ENCODE results near the gene E2F4. TPM values are rescaled to one million over a fixed set of nuclear protein-coding genes. Genes with fewer than 3 reads are reported as not detected.

Gene E2F4
- total RNA-seq, 1 donor from 2014 or later, result 85.7 TPM

GRCh38 chr16:67190448-67191399, 1.2 kb upstream of the E2F4 start:
- no peak for DNase-seq (ENCODE audit: low spot score)

DNA sequence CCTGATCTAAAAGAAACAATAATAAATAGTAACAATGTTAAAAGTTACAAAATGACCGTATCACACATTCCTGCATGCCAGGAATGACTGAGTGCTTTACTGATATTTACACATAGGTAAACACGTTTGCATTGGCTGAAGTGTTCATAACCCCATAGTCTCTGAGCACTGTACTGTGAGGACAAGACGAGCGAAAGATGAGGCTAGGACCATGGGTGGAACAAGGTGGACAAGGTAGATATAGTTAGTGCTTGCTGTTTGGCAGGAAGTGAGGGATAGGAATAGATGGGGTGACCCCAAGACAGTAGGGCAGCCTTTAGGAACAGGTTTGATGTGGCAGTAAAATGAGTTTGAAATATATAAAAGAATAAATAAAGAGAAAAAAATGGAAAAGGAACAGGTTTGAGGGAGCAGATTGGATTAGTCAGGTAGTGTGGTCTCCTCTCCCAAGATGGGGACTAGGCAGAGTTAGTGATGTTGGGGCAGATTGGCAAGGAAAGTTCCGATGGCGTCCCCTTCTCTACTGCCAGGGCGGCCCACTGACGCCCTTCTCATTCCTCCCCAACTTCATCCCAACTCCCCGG, 452 bp upstream of the E2F4 start:
- no peak for DNase-seq (ENCODE audit: low spot score)

DNA sequence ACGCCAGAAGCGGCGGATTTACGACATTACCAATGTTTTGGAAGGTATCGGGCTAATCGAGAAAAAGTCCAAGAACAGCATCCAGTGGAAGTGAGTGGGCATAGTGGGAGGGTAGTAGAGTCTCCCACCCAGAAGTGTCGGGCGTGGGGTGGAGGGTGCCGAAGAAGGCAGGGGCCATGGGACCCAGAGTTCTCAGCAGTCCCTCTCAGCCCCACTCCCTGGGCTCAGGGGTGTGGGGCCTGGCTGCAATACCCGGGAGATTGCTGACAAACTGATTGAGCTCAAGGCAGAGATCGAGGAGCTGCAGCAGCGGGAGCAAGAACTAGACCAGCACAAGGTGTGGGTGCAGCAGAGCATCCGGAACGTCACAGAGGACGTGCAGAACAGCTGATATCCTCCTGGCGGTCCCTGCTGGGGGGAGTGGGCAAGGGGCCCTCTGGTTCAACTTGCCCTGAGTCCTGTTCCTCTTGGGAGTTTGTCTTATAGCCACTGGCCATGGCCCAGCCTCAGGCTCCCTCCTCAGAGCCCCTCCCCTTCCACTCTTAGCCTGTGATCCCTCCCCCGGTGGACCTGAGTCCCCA, 916 bp downstream of the E2F4 start:
- no peak for DNase-seq (ENCODE audit: low spot score)

DNA sequence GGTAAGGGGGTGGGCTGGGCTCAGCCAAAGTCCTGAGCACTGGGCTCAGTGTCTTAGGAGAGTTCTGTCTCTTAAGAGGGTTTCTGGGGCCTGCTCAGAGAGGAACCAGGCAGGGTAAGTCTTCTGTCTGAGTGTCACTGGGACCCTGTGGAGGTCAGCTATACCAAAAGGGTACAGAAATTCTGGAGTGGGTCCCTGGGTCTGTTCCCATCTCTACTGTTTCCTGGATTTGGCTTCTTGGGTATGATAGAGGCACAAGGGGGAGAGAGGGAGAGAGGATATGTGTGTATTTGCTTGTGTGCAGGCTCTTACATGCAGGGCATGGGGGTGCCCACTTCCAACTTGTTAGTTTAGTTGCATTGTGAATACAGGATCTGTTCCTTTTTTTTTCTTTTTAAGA, 1.6 kb downstream of the E2F4 start:
- DNase-seq (ENCODE audit: low spot score), result no peak

DNA sequence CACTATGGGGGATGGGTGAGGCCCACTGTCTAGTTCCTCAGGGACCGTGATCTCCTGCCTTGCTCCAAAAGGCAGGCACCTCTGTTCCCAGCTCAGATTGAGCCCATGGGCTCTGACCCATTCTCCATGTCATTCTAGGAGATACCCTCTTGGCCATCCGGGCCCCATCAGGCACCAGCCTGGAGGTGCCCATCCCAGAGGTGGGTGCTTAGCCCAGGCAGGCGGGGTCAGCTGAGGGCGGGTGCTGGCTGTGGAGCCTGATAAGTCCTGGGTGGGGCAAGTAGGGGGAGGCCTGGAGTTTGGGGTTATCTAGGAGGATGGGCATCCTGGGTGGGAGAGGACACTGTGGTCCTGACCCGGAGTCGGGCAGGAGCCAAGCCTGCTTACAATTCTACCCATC, 2.3 kb downstream of the E2F4 start:
- DNase-seq (ENCODE audit: low spot score), result no peak

GRCh38 chr16:67195676-67196075, 3.7 kb downstream of the E2F4 start:
- no peak for DNase-seq (ENCODE audit: low spot score)

GRCh38 chr16:67196881-67197280, 4.9 kb downstream of the E2F4 start:
- DNase-seq (ENCODE audit: low spot score), result no peak

DNA sequence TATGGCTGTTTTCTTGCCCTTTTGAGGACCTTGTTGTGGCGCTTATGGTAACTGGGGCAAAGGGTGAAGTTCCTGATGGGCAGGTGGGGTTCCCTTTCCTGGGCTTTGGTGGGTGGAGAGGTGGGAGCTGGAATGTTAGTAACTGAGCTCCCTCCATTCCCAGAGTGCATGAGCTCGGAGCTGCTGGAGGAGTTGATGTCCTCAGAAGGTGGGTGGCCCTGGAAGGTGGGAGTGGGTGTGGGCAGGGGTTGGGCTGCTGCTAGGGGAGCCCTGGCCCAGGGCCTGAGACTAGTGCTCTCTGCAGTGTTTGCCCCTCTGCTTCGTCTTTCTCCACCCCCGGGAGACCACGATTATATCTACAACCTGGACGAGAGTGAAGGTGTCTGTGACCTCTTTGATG, 5.7 kb downstream of the E2F4 start:
- DNase-seq (ENCODE audit: low spot score), result no peak

- DNase-seq (ENCODE audit: low spot score), result no peak
These were observed 6.3 kb downstream of the E2F4 start for GRCh38 chr16:67198238-67198734.

DNA sequence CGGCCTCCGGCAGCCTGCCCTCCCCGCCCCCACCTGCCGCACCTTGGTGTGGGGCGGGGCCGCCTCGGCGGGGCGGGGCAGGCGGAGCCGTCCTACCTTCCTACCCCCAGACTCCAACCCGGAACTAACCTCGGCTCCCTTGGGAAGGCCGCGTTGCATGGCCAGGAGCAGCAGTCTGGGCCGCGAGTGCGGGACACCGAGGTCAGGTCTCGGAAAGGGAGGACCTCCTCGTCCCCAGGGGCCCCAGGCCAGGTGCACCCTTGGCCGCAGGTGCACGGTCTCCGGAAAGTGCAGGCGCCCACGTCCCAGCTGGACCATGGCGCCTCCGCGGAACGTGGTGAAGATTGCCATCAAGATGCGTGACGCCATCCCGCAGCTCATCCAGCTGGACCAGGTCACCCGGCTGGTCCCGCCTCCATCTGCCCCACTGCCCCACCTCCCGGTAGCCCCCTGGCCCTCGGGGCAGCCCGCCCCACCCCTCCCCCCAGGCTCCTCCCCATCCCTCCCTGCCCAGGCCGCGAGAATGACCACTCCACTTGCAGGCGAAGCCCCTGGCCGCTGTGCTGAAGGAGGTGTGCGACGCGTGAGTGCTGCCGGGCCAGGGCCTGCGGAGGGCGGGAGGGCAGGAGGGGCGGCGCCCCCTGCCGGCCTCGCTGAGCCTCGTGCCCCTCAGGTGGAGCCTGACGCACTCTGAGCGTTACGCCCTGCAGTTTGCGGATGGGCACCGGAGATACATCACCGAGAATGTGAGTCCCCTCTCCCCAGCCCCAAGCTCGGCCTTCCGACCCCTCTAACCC, 7.3 kb downstream of the E2F4 start, which contains the start of gene ELMO3:
ELMO3 (plus strand) TSS at position 121 of the 797 bp plus-strand sequence; CDS start at position 317, 196 bp downstream.
- DNase-seq (ENCODE audit: low spot score), result no peak

- DNase-seq (ENCODE audit: low spot score), result no peak
These were observed 7.8 kb downstream of the E2F4 start for GRCh38 chr16:67199808-67200198.

DNA sequence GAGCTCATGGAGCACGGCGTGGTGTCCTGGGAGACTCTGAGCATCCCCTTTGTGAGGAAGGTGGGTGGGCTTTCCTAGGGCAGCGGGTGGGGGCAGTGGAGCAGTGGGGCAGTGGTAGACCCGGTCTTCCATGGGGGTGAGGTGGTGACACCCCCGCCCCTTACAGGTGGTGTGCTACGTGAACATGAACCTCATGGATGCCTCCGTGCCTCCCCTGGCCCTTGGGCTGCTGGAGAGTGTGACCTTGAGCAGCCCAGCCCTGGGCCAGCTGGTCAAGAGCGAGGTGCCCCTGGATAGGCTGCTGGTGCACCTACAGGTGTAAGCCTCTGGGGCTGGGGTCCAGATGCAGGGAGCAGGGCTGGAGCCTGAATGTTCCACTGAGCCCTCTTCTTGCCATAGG, 8.5 kb downstream of the E2F4 start:
- DNase-seq (ENCODE audit: low spot score), result no peak

DNA sequence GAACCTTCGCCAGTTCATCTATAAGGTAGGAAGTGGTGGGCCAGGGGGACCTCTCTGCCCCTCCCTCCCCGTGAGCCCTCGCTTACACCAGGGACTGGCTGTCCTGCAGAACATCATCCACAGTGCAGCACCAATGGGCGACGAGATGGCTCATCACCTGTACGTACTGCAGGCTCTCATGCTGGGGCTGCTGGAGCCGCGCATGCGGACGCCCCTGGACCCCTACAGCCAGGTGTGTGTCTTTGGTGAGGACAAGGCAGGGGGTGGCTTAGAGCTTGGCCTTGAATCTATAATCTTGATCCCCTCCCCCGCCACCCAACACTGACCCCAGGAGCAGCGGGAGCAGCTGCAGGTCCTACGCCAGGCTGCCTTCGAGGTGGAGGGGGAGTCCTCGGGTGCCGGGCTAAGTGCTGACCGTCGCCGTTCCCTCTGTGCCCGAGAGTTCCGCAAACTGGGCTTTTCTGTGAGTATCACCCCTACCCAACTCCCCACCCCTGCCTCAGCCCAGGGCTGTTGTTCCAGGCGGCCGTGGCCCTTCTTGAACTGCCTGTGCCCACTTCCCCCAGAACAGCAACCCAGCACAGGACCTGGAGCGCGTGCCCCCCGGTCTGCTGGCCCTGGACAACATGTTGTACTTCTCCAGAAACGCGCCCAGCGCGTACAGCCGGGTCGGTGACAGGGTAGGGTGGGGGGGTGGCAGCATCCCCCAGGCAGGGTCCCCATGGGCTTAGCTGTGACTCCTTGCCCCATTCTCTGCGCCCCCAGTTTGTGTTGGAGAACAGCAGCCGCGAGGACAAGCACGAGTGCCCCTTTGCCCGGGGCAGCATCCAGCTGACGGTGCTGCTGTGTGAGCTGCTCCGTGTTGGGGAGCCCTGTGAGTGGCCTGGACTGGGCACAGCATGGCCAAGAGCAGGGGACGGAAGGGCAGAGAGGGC, 9.7 kb downstream of the E2F4 start:
- no peak for DNase-seq (ENCODE audit: low spot score)

DNA sequence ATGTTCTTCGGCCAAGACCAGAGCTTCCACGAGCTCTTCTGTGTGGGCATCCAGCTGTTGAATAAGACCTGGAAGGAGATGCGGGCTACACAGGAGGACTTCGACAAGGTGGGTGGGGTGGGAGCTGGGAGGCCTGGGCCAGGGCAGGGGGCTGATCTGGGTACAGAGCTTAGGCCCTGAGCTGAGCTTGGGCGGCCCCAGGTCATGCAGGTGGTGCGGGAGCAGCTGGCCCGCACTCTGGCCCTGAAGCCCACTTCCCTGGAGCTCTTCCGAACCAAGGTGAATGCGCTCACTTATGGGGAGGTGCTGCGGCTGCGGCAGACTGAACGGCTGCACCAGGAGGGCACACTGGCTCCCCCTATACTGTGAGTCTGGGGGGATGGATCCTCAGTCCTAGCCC, 10.5 kb downstream of the E2F4 start:
- DNase-seq (ENCODE audit: low spot score), result no peak

DNA sequence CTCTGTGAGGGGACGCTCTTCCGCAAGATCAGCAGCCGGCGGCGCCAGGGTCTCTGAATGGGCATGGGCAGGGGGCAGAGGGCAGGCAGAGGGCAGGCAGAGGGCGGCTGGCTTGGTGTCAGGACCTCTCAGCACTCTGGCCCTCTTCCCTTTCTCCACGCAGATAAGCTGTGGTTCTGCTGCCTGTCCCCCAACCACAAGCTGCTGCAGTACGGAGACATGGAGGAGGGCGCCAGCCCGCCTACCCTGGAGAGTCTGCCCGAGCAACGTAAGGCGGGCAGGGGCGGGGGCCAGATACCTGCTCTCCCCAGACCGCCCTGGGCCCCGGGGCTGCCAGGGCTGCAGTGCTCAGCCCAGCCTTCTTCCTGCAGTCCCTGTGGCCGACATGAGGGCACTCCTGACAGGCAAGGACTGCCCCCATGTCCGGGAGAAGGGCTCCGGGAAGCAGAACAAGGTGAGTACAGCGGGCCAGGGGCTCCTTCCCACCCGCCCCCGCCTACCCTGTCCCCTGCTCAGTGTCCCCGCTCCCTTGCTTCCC, 11.1 kb downstream of the E2F4 start:
- DNase-seq (ENCODE audit: low spot score), result no peak

DNA sequence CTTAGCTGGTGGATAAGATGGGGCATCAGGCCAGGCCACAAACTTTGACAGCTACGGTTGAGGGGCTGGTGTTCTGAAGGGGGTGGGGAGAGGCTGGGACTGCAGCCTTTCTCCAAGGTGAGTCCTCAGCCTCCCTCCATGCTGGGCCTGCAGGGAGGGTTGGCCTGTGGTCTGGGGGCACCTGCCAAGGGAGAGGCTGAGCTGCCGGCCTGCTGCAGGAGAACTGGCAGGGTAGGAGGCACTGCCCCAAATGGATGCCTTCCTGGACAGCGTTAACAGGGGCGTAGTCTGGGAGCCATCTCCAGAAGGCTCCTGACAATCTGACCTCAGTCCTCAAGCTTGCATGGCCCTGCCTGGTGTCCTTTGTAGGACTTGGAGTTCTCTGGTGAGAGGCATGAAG, 12.1 kb downstream of the E2F4 start:
- DNase-seq (ENCODE audit: low spot score), result no peak

- DNase-seq (ENCODE audit: low spot score), result no peak
These were observed 14.3 kb downstream of the E2F4 start for GRCh38 chr16:67206129-67206837.

DNA sequence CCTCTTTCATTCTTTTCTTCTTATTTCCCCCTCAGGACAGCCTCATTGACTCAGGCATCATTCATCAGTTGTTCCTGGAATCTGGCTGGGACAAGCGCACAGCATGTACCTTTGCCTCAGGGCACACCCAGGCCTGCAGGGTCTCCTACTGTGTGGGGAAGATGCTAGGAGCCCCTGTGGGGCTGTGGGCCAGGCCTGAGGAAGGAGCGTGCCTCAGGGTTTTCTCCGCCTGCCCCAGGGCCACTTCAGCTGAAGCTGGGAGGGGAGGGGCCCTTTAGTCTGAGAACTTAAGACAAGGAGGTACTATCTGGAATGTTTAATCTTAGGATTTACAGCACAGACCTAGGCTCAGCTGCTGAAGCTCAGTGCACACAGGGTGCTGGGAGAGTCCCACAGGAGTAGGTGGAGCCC, 14.9 kb downstream of the E2F4 start:
- DNase-seq (ENCODE audit: low spot score), result no peak

DNA sequence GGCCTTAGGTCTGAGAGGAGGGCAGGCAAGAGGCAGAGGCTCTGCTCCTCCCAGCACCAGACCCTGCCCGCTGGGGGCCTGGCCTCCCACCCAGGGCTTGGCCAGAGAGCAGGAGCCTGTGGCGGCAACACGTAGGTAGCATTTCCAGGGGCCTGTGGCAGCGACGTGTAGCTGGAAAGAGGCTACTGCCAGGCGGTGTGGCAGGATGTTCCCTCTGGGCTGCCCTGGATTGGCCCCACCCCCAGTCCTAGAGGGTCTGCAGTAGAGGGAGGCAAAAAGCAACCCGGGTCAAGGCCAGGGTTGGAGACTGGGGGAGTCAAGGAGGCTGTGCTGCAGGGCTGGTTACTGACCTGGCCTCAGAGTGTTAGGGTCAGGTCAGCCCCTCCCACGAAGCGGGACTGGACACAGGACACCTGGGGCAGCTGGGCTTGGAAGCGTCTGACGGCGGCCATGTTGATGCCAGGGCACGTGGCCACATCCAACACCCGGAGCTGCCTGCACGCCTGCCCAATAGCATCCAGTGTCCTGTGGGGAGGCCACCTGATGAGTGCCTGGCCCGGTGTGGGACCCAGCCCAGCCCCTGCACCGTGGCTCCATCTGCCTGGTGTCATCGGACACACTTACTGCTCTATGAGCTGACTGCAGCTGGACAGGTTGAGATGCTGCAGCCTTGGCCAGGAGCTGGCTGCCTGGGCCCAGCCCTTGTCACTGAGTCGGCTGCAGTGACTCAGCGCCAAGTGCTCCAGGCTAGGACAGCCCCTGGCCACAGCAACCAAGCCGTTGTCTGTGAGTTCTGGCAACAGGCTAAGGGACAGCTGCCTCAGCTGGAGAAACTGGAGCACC, 15.5 kb downstream of the E2F4 start:
- DNase-seq (ENCODE audit: low spot score), result no peak
